GM12878 (cell line): ENCODE results near the gene GNG12.

Experiments used
- HDAC2 ChIP-seq: fragments of 200-600 bp; sonication (generic); IDR thresholded peaks from 2 replicates; pipeline ENCODE4 v1.6.1; 2017
- KDM1A ChIP-seq: fragments of 200-600 bp; sonication (generic); IDR thresholded peaks from 2 replicates; pipeline ENCODE4 v1.6.1; 2016; ENCODE audit warnings: borderline replicate concordance
- NR2F1 ChIP-seq: fragments of 450-650 bp; conservative IDR thresholded peaks from 2 replicates; pipeline ENCODE4 v1.6.1; 2017; ENCODE audit warnings: mild to moderate bottlenecking
- PML ChIP-seq: IDR thresholded peaks from 2 replicates; pipeline ENCODE4 v1.6.1; 2012; ENCODE audit warnings: low read length, inconsistent platforms
- POLR2A ChIP-seq: IDR thresholded peaks from 2 replicates; pipeline ENCODE4 v1.6.1; 2011; ENCODE audit warnings: low read depth, mild to moderate bottlenecking, low read length
- ZNF274 ChIP-seq: IDR thresholded peaks from one replicate; pipeline ENCODE4 v1.8.0; 2011; ENCODE audit not compliant: insufficient read length, insufficient read depth
- TF ChIP-seq, protein P1 (sequence below): fragments of 150-350 bp; IDR thresholded peaks from 2 replicates; pipeline ENCODE4 v1.6.1; 2016; ENCODE audit warnings: low read depth, low read length
- TF ChIP-seq, protein P2 (sequence below), 3 experiments: IDR thresholded peaks in 2 of 3; conservative IDR thresholded peaks in 1 of 3; 2 replicates each; pipeline ENCODE4 v1.5.1; 2011; ENCODE audit warnings: low read depth in 3 of 3, low read length in 3 of 3, mild to moderate bottlenecking in 3 of 3, control low read depth in 2 of 3, moderate library complexity in 2 of 3, inconsistent platforms in 1 of 3, mixed read lengths in 1 of 3; ENCODE audit not compliant: control insufficient read depth in 2 of 3, insufficient read depth in 1 of 3; ENCODE audit errors: extremely low read depth in 1 of 3

GRCh38 chr1:67846538-67846937, 13.3 kb upstream of the GNG12 start:
- no peak for TF ChIP-seq PML
- TF ChIP-seq NR2F1 = no peak
- no peak for TF ChIP-seq HDAC2
- no peak for TF ChIP-seq POLR2A
- TF ChIP-seq, protein P1, sequence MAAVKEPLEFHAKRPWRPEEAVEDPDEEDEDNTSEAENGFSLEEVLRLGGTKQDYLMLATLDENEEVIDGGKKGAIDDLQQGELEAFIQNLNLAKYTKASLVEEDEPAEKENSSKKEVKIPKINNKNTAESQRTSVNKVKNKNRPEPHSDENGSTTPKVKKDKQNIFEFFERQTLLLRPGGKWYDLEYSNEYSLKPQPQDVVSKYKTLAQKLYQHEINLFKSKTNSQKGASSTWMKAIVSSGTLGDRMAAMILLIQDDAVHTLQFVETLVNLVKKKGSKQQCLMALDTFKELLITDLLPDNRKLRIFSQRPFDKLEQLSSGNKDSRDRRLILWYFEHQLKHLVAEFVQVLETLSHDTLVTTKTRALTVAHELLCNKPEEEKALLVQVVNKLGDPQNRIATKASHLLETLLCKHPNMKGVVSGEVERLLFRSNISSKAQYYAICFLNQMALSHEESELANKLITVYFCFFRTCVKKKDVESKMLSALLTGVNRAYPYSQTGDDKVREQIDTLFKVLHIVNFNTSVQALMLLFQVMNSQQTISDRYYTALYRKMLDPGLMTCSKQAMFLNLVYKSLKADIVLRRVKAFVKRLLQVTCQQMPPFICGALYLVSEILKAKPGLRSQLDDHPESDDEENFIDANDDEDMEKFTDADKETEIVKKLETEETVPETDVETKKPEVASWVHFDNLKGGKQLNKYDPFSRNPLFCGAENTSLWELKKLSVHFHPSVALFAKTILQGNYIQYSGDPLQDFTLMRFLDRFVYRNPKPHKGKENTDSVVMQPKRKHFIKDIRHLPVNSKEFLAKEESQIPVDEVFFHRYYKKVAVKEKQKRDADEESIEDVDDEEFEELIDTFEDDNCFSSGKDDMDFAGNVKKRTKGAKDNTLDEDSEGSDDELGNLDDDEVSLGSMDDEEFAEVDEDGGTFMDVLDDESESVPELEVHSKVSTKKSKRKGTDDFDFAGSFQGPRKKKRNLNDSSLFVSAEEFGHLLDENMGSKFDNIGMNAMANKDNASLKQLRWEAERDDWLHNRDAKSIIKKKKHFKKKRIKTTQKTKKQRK = no peak
- no peak for TF ChIP-seq ZNF274
- TF ChIP-seq KDM1A = no peak
- TF ChIP-seq, protein P2, sequence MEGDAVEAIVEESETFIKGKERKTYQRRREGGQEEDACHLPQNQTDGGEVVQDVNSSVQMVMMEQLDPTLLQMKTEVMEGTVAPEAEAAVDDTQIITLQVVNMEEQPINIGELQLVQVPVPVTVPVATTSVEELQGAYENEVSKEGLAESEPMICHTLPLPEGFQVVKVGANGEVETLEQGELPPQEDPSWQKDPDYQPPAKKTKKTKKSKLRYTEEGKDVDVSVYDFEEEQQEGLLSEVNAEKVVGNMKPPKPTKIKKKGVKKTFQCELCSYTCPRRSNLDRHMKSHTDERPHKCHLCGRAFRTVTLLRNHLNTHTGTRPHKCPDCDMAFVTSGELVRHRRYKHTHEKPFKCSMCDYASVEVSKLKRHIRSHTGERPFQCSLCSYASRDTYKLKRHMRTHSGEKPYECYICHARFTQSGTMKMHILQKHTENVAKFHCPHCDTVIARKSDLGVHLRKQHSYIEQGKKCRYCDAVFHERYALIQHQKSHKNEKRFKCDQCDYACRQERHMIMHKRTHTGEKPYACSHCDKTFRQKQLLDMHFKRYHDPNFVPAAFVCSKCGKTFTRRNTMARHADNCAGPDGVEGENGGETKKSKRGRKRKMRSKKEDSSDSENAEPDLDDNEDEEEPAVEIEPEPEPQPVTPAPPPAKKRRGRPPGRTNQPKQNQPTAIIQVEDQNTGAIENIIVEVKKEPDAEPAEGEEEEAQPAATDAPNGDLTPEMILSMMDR (IDR thresholded peaks at IDR 0.05 in 2 of 3, conservative IDR thresholded peaks at IDR 0.05 in 1 of 3; ENCODE audit: control insufficient read depth in 2 of 3, extremely low read depth in 1 of 3, insufficient read depth in 1 of 3, low read depth in 3 of 3, low read length in 3 of 3) = no peak
